CD14-positive monocyte (primary cell): Measurements from ENCODE around the gene PLPPR4. TPM values are rescaled to one million over a fixed set of nuclear protein-coding genes. Genes with fewer than 3 reads are reported as not detected.

Experiments
- DNase-seq, 3 donors: peaks; one replicate each; pipeline ENCODE4 v3.0.0-alpha.2; 2011 to 2022
- H2AFZ ChIP-seq: 2 replicates; pipeline ENCODE4 v1.6.0; 2012; ENCODE audit warnings: mild to moderate bottlenecking, low read depth, low read length, inconsistent platforms; ENCODE audit not compliant: insufficient read depth, poor library complexity, severe bottlenecking
- H3K27ac ChIP-seq, 2 donors: 1 replicate in 1 of 2; 2 replicates in 1 of 2; pipeline ENCODE4 v1.5.1; 2012 to 2013; ENCODE audit warnings: low read length in 2 of 2, control low read depth in 1 of 2, inconsistent platforms in 1 of 2, low read depth in 1 of 2, mild to moderate bottlenecking in 1 of 2
- H3K27me3 ChIP-seq, 2 donors: one replicate each; pipeline versions ENCODE4 v1.6.0 to v1.6.1; 2011 to 2013; ENCODE audit warnings: low read length in 2 of 2; ENCODE audit not compliant: control insufficient read depth in 2 of 2, insufficient read depth in 2 of 2
- H3K36me3 ChIP-seq, 2 donors: replicated peaks in 1 of 2; 1 replicate in 1 of 2; 2 replicates in 1 of 2; pipeline versions ENCODE4 v1.5.1 to v1.6.1; 2012 to 2013; ENCODE audit warnings: low read length in 2 of 2, control low read depth in 1 of 2, inconsistent platforms in 1 of 2, mild to moderate bottlenecking in 1 of 2; ENCODE audit not compliant: insufficient read depth in 2 of 2, control insufficient read depth in 1 of 2
- H3K4me1 ChIP-seq, 2 donors: 1 replicate in 1 of 2; 2 replicates in 1 of 2; pipeline versions ENCODE4 v1.5.1 to v1.6.1; 2012 to 2013; ENCODE audit warnings: low read length in 2 of 2, control low read depth in 1 of 2, inconsistent platforms in 1 of 2, mild to moderate bottlenecking in 1 of 2, moderate library complexity in 1 of 2; ENCODE audit not compliant: insufficient read depth in 2 of 2, control insufficient read depth in 1 of 2
- H3K4me2 ChIP-seq: replicated peaks from 2 replicates; pipeline ENCODE3; 2012; ENCODE audit warnings: low read length, moderate library complexity, mild to moderate bottlenecking; ENCODE audit not compliant: poor library complexity, severe bottlenecking; ENCODE audit errors: extremely low read depth
- H3K4me3 ChIP-seq, 3 experiments: fragments of 200-600 bp in 1 of 3; sonication (generic) in 1 of 3; replicated peaks in 1 of 3; 1 replicate in 2 of 3; 2 replicates in 1 of 3; pipeline ENCODE4 v1.5.1; 2011 to 2013; ENCODE audit warnings: low read length in 3 of 3, mild to moderate bottlenecking in 3 of 3, control low read depth in 2 of 3, low read depth in 2 of 3, inconsistent platforms in 1 of 3, moderate library complexity in 1 of 3
- H3K79me2 ChIP-seq: 2 replicates; pipeline ENCODE4 v1.6.0; 2012; ENCODE audit warnings: mild to moderate bottlenecking, control low read depth, inconsistent platforms, low read length, moderate library complexity; ENCODE audit not compliant: insufficient read depth
- H3K9ac ChIP-seq: 2 replicates; pipeline ENCODE4 v1.6.0; 2017; ENCODE audit warnings: low read length, mild to moderate bottlenecking; ENCODE audit not compliant: insufficient read depth, poor library complexity, severe bottlenecking
- H3K9me3 ChIP-seq, 2 donors: replicated peaks in 1 of 2; 1 replicate in 1 of 2; 2 replicates in 1 of 2; pipeline versions ENCODE4 v1.5.1 to v1.6.1; 2012 to 2013; ENCODE audit warnings: low read length in 2 of 2, control low read depth in 1 of 2; ENCODE audit not compliant: control insufficient read depth in 1 of 2, insufficient read depth in 1 of 2
- H4K20me1 ChIP-seq: 2 replicates; pipeline ENCODE4 v1.6.0; 2012; ENCODE audit warnings: mild to moderate bottlenecking, low read length, control low read depth, moderate library complexity; ENCODE audit not compliant: insufficient read depth
- H3K27ac Mint-ChIP-seq, 7 donors: one replicate each; pipeline ENCODE4 v1.8.0; 2020; ENCODE audit warnings: mild to moderate bottlenecking in 7 of 7, mixed read lengths in 7 of 7, moderate library complexity in 6 of 7, inconsistent platforms in 2 of 7
- H3K27me3 Mint-ChIP-seq, 3 donors: one replicate each; pipeline ENCODE4 v1.8.0; 2021 to 2022; ENCODE audit warnings: low read depth in 3 of 3, mild to moderate bottlenecking in 3 of 3, mixed read lengths in 3 of 3, moderate library complexity in 3 of 3, inconsistent platforms in 1 of 3
- H3K36me3 Mint-ChIP-seq, 2 donors: one replicate each; pipeline ENCODE4 v1.8.0; 2020; ENCODE audit warnings: mixed read lengths in 2 of 2, inconsistent platforms in 1 of 2, mild to moderate bottlenecking in 1 of 2
- H3K4me1 Mint-ChIP-seq: one replicate; pipeline ENCODE4 v1.8.0; 2020; ENCODE audit warnings: mild to moderate bottlenecking, mixed read lengths
- H3K4me3 Mint-ChIP-seq, 2 donors: one replicate each; pipeline ENCODE4 v1.8.0; 2020; ENCODE audit warnings: mild to moderate bottlenecking in 2 of 2, mixed read lengths in 2 of 2, moderate library complexity in 1 of 2
- H3K9me3 Mint-ChIP-seq, 7 donors: one replicate each; pipeline ENCODE4 v1.8.0; 2020 to 2022; ENCODE audit warnings: mixed read lengths in 7 of 7, mild to moderate bottlenecking in 6 of 7, moderate library complexity in 6 of 7, inconsistent platforms in 2 of 7
- WGBS: methylation state at CpG from one replicate; pipeline ENCODE4 v1.1.5; 2013; ENCODE audit warnings: missing lambda C conversion rate; ENCODE audit not compliant: insufficient coverage; 5-methylcytosine and 5-hydroxymethylcytosine counted together
- intact Hi-C, 2 donors: fragments of 100-400 bp; cut with micrococcal nuclease; formaldehyde crosslinking; loops; one replicate each; pipeline versions ENCODE4 v1.15.0 to v1.15.1; 2023
- polyA plus RNA-seq, 3 donors: library from polyadenylated mRNA; depleted of rRNA in 1 of 3; unstranded in 2 of 3; stranded (reverse) in 1 of 3; fragments of 300-500 nt in 2 of 3; fragments of >200 nt in 1 of 3; fragmentation: Illumina TruSeq in 2 of 3; gene quantifications; 1 replicate in 2 of 3; 2 replicates in 1 of 3; pipeline ENCODE4 v1.2.3, GENCODE V29; 2012 to 2021
- TF ChIP-seq, protein P1 (sequence below): fragments of 200-600 bp; IDR thresholded peaks from one replicate; pipeline ENCODE4 v1.8.0; 2022; ENCODE audit warnings: antibody characterized with exemption, mild to moderate bottlenecking

PLPPR4 gene
- polyA plus RNA-seq, 3 donors: not detected

DNA sequence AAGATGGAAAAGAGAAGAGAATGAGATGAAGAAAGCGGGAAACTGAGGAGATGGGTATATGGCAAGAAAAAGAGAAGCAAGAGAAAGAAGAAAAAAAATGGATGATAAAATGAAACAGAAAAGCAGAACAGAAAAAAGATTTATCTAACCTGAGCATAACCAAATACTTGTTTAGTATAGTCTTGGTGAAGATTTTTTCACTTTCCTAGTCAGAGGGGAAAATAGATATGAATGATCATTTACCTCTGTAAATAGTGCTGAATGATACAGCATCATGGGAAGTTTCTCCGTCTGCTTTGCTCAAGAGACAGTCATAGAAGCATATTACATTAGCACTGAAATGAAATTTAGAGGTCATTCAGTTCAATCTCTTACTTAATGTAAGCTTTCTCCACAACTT lies 36.1 kb upstream of the PLPPR4 start:
- Mint-ChIP-seq H3K4me3 (no peak overlapping the region), H3K27me3 (peaks cover 1 to 5% (median 2%) of the 10 kb centered on the region in 3 donors), H3K9me3 (peaks cover 0 to 9% (median 4%) of the 10 kb centered on the region in 7 donors), H3K4me1 (peaks cover 14% of the 10 kb centered on the region), H3K27ac (no peak overlapping the region), H3K36me3 (no peaks in the 10 kb centered on the region)
- no CpG with 5 or more reads among the region's 2 CpGs for WGBS
- H3K27ac ChIP-seq: no peak overlapping the region
- H3K79me2 ChIP-seq: no peaks in the 10 kb centered on the region
- DNase-seq: no peak
- no peak overlapping the region for H2AFZ ChIP-seq
- H3K4me3 ChIP-seq: no peak overlapping the region
- no peaks in the 10 kb centered on the region for H4K20me1 ChIP-seq
- TF ChIP-seq, protein P1, sequence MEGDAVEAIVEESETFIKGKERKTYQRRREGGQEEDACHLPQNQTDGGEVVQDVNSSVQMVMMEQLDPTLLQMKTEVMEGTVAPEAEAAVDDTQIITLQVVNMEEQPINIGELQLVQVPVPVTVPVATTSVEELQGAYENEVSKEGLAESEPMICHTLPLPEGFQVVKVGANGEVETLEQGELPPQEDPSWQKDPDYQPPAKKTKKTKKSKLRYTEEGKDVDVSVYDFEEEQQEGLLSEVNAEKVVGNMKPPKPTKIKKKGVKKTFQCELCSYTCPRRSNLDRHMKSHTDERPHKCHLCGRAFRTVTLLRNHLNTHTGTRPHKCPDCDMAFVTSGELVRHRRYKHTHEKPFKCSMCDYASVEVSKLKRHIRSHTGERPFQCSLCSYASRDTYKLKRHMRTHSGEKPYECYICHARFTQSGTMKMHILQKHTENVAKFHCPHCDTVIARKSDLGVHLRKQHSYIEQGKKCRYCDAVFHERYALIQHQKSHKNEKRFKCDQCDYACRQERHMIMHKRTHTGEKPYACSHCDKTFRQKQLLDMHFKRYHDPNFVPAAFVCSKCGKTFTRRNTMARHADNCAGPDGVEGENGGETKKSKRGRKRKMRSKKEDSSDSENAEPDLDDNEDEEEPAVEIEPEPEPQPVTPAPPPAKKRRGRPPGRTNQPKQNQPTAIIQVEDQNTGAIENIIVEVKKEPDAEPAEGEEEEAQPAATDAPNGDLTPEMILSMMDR: no peak
- intact Hi-C loops: no loop called here
- H3K27me3 ChIP-seq: no peaks in the 10 kb centered on the region
- no peaks in the 10 kb centered on the region for H3K36me3 ChIP-seq
- H3K9ac ChIP-seq: no peak overlapping the region
- H3K4me2 ChIP-seq: no peak overlapping the region
- peaks cover 10% of the 10 kb centered on the region in 2 donors for H3K4me1 ChIP-seq
- peaks cover 0 to 4% of the 10 kb centered on the region in 2 donors for H3K9me3 ChIP-seq

DNA sequence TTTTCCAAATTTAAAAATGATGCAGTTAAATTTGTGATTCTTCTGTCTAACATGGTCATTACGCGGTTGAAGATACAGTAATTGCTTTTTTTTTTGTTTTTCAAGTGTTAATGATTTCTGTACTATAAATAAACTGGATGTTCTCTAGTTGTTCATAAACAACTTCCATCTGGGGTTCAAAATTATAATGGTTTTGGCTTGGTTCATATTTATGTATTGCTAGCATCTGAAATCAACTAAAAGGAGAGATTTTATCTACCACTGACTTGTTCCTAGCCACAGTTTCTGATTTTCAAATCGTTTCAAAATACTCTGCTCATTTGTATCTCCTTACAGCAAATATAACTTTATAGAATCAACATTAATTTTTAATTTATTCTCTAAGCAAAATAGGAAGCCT lies 35.2 kb upstream of the PLPPR4 start:
- Mint-ChIP-seq H3K4me3 (no peak overlapping the region), H3K27me3 (peaks cover 1 to 5% (median 2%) of the 10 kb centered on the region in 3 donors), H3K9me3 (peaks cover 0 to 6% (median 2%) of the 10 kb centered on the region in 7 donors), H3K27ac (no peak overlapping the region), H3K36me3 (no peaks in the 10 kb centered on the region), H3K4me1 (peaks cover 14% of the 10 kb centered on the region)
- H3K9ac ChIP-seq: no peak overlapping the region
- no peaks in the 10 kb centered on the region for H3K79me2 ChIP-seq
- no peak overlapping the region for H3K27ac ChIP-seq
- peaks cover 10% of the 10 kb centered on the region in 2 donors for H3K4me1 ChIP-seq
- H3K4me3 ChIP-seq: no peak overlapping the region
- H4K20me1 ChIP-seq: no peaks in the 10 kb centered on the region
- H2AFZ ChIP-seq: no peak overlapping the region
- no peak for DNase-seq
- no peak overlapping the region for H3K4me2 ChIP-seq
- H3K9me3 ChIP-seq: peaks cover 0 to 4% of the 10 kb centered on the region in 2 donors
- H3K36me3 ChIP-seq: no peaks in the 10 kb centered on the region
- no CpG with 5 or more reads among the region's 3 CpGs for WGBS
- TF ChIP-seq, protein P1: no peak
- intact Hi-C loops: no loop called here
- no peaks in the 10 kb centered on the region for H3K27me3 ChIP-seq
